ENCODE measurements around the gene IGDCC3.
A peak's percentile ranks its signal among the peaks of the same experiment; 100 is the strongest.

IGDCC3 gene

GRCh38 chr15:65338823-65339222, 39.0 kb downstream of the IGDCC3 start:
- no peak for DNase-seq

- DNase-seq = no peak
Observed at GRCh38 chr15:65338366-65338765, 39.4 kb downstream of the IGDCC3 start.

DNA sequence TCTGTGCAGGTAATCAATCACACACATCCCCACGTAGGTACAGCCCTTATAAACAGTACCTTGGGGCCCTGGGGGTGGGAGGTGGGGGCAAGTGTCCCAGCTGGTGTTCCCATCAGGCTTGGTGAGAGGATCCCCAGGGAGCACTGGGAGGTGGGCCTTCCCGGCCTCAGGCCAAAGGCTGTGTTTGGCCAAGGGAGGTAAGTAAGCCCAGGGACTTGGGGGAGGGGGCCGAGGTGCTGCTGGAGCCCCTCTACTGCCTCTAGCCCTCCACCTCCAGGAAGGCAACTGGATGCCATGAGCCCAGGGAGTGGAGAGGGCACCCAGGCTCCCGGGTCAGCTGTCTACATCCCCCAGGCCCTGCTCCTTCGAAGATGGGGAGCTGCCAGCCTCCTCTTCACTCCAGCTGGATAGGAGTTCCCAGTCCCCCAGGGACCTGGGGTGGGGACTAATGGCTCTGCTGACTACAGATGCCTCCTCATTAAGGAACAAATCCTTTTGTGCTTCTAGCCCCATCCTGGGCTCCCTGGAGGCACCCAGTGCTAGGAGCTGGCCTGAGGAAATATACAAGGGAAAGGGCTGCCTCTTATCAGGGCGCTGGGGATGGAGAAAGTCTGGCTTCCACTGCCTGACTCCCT, 40.2 kb downstream of the IGDCC3 start:
- no peak for DNase-seq

- DNase-seq = no peak
Observed at GRCh38 chr15:65336493-65337435, 41.0 kb downstream of the IGDCC3 start.

- no peak for DNase-seq
Observed at GRCh38 chr15:65335278-65336055, 42.3 kb downstream of the IGDCC3 start.

- no peak for DNase-seq
Observed at GRCh38 chr15:65334586-65335231, 43.1 kb downstream of the IGDCC3 start.

GRCh38 chr15:65333856-65334255, 43.9 kb downstream of the IGDCC3 start:
- no peak for DNase-seq

DNA sequence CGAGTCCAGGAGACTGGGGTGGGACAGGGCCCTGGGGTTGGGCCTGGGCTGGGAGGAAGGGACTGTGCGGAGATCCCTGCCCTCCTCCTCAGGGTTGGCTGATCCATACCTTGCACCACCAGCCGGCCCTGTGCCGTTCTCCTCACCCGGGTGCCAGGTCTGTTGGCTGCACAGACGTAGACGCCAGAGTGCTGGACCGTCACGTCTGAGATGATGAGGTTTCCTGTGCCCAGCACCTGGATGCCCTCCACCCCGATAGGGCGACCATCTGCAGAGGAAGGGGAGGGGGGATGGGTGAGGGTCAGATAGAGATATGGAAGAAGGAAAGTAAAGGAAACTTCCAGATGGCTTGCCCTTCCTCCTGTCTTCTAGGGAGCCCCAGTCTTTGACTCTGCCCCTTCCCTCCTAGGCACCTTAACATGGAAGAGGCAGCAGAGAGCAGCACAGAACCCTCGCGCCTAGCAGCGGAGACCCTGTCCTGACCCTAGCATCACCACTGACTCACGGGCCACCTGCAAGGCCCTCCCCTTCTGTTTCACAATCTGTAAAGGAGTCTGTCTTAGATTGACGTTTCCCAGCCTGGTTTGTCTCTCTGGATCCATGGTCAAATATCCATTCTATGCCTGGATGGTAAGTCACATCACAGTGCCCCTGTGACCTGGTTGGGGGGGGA, 44.5 kb downstream of the IGDCC3 start:
- DNase-seq = no peak

DNA sequence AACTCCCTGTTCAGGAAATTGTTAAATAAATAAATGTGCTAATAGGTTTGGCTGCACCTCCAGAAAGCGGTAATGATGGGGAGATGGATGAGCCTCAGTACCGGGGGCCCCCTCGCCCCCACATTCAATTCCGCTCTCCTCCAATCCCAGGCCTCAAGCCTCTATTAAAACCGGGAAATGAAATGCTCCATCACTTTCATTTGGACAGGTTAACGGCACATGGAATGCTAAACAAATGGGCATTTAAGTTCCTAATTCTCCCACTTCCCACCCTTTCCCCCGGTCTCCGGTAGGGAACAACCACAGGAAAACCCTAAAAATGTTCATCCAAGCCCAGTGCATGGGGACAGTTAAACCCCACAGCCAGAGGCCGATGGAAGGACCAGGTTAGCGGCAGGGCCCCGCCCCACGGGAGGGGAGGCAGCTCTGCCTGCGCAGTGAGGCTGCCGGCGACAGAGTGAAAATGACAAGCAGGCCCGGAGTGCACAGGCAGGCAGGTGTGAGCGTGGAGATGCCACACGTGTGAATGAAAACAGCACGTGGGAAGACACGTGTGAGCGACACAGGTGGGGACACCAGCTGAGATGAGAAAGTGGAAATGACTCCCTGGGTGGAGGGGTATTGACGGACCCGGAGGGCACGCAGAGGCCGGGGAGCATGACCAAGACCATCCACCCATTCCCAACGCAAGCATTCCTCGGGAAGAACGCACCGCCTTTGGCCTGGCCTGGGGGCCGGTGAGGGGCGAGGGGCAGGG, 45.2 kb downstream of the IGDCC3 start:
- DNase-seq = no peak

DNA sequence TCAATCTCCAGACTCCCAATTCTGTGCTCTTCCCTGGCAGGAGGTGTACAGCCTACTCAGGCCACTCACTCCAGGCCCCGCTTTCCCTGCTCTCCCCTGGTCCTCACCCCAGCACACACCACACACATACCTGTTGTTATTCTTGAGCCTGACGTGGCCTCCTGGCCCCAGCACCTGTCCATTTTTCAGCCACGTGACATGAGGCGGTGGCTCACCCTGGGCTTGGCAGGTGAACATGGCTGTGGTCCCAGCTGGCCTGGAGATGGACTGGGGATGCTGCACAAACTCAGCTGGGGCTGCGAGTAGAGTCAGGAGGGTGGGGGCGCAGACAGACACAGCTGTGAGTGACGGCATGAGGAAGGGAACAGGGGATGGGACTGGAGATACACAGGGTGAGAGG, 46.0 kb downstream of the IGDCC3 start:
- no peak for DNase-seq

GRCh38 chr15:65330934-65331645, 46.7 kb downstream of the IGDCC3 start:
- no peak for DNase-seq

- DNase-seq = no peak
Observed at GRCh38 chr15:65329984-65330735, 47.6 kb downstream of the IGDCC3 start.

DNA sequence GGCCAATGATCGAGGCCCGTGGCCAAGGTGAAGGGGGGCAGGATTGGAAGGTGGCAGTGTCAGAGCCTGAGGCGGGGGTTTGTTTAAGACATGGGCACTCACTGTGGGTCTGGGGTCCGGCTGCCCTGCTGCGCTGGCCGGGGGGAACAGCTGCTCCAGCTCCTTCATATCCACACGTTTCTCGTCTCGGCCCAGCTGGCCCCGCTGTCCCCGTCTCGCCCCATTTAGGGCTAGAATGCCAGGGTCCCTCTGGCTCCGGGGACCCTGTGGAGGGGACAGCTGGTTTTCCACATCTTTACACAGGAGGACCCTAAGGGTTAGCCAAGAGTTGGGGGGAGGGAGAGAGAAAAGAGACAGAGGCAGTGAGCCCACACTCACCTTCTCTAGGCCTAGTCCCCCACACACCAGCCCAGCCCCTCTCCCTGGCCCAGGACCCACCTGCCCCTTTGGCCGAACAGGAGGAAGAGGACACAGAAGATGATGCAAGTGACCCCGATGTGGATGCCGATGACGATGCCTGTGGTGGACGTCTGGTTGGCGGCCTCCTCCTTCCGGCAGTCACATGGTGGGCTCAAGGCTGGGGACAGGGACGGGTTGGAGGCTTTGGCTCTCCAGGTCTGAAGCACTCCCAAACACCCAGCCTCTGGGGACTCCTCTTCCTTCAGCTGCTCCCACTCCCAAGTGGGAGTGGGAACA, 48.4 kb downstream of the IGDCC3 start:
- DNase-seq = no peak

GRCh38 chr15:65328506-65329287, 49.1 kb downstream of the IGDCC3 start:
- DNase-seq = no peak

- DNase-seq = no peak
Observed at GRCh38 chr15:65327651-65328393, 50.0 kb downstream of the IGDCC3 start.

DNA sequence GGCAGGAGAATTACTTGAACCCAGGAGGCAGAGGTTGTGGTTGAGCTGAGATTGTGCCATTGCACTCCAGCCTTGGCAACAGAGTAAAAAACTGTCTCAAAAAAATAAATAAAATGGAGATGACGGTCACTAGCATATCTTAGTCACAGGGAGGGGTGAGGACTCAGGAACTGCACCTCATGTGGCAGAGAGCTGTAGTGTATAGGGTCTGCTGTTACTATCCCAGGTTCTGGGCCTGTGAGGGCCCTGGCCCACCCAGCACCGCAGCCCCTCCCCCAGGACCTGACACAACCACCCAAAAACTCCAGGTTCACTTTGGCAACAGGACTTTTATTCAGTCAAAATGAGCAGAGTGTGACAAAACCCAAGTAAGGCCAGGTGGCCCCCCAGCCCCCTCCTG, 51.0 kb downstream of the IGDCC3 start:
- DNase-seq = no peak

DNA sequence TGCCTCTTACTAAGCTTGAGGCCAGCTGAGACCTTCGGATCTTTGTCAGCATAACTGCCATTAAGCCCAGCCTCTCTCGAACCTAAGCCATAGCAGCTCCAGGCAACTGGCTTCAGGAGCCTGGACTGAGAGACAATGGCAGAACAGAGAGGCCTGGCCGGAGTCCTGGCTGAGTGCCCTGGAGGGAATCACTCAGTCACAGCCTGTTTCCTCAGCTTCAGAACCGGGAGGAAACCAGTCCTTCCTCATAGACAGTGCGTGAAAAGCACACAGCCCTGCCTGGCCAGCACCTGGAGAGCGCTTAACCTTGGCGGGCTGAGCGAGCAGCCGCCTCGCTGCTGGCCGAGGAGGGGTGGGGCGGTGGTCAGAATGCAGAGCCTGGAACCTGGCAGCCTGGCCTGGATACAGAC, 51.7 kb downstream of the IGDCC3 start:
- peak; percentile 11 for DNase-seq

DNA sequence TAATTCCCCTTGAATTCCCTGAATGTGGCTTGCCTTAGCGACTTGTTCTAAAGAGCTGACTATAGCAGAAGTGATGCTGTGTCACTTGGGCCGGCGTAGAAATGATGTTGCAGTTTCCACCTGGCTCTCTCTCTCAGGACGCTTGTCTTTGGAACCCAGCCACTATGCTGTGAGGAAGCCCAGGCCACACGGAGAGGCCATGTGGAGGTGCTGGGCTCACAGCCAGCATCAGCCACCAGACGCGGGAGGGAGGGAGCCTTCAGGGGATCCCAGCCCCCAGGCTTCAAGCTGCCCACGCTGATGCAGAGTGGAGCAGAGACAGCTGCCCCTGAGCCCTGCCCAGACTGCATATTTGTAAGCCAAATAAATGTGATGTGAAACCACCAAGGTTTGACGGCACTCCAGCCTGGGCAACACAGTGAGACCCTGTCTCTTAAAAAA, 54.7 kb downstream of the IGDCC3 start:
- peak; percentile 50 for DNase-seq

Measured in EL (cell line).